ENCODE measurements around the gene IPO13. TPM values are rescaled to one million over a fixed set of nuclear protein-coding genes. Genes with fewer than 3 reads are reported as not detected.

IPO13 gene
- polyA plus RNA-seq, 3 donors, result 10.1 to 20.4 (median 10.6) TPM

GRCh38 chr1:43934986-43935324 lies 11.8 kb upstream of the IPO13 start:
- no peaks in the 10 kb centered on the region for H3K9me3 Mint-ChIP-seq
- no peak for DNase-seq
- no peak overlapping the region for H3K9ac ChIP-seq (ENCODE audit: insufficient read depth, low read length, poor library complexity, severe bottlenecking)
- H3K4me1 Mint-ChIP-seq, result peaks cover 45% of the 10 kb centered on the region
- peaks cover 35 to 39% of the 10 kb centered on the region in 2 donors for H3K4me1 ChIP-seq (ENCODE audit: control insufficient read depth in 1 of 2, insufficient read depth in 2 of 2, low read length in 2 of 2)
- no peak overlapping the region for H3K4me3 Mint-ChIP-seq
- intact Hi-C loops (cut with micrococcal nuclease), result loop anchor here (1.0 to 10.0 kb wide), 3 partner anchors 172 to 400 kb away; partner anchors contain the start of gene PTPRF (in 1 of the 2)
- no peaks in the 10 kb centered on the region for H3K9me3 ChIP-seq (replicated peaks in 1 of 2; ENCODE audit: control insufficient read depth in 1 of 2, insufficient read depth in 1 of 2, low read length in 2 of 2)
- TF ChIP-seq, protein P1, sequence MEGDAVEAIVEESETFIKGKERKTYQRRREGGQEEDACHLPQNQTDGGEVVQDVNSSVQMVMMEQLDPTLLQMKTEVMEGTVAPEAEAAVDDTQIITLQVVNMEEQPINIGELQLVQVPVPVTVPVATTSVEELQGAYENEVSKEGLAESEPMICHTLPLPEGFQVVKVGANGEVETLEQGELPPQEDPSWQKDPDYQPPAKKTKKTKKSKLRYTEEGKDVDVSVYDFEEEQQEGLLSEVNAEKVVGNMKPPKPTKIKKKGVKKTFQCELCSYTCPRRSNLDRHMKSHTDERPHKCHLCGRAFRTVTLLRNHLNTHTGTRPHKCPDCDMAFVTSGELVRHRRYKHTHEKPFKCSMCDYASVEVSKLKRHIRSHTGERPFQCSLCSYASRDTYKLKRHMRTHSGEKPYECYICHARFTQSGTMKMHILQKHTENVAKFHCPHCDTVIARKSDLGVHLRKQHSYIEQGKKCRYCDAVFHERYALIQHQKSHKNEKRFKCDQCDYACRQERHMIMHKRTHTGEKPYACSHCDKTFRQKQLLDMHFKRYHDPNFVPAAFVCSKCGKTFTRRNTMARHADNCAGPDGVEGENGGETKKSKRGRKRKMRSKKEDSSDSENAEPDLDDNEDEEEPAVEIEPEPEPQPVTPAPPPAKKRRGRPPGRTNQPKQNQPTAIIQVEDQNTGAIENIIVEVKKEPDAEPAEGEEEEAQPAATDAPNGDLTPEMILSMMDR (IDR thresholded peaks at IDR 0.05), result no peak
- H3K79me2 ChIP-seq (ENCODE audit: insufficient read depth, low read length), result peaks cover 13% of the 10 kb centered on the region
- H3K27me3 ChIP-seq (ENCODE audit: control insufficient read depth in 2 of 2, insufficient read depth in 2 of 2, low read length in 2 of 2), result peaks cover 0 to 7% of the 10 kb centered on the region in 2 donors
- no peak overlapping the region for H3K27ac ChIP-seq (ENCODE audit: low read depth in 1 of 2, low read length in 2 of 2)
- no peaks in the 10 kb centered on the region for H3K36me3 ChIP-seq (replicated peaks in 1 of 2; ENCODE audit: control insufficient read depth in 1 of 2, insufficient read depth in 2 of 2, low read length in 2 of 2)
- H3K27me3 Mint-ChIP-seq (ENCODE audit: low read depth in 3 of 3), result peaks cover 6 to 25% (median 11%) of the 10 kb centered on the region in 3 donors
- peak overlapping the region; percentile 88 for H2AFZ ChIP-seq (ENCODE audit: insufficient read depth, low read depth, low read length, poor library complexity, severe bottlenecking)
- WGBS (ENCODE audit: insufficient coverage), result 42% methylated on average over 4 of the region's 5 CpGs
- H3K4me3 ChIP-seq (replicated peaks in 1 of 3; ENCODE audit: low read depth in 2 of 3, low read length in 3 of 3), result no peak overlapping the region
- no peak overlapping the region for H3K27ac Mint-ChIP-seq
- H4K20me1 ChIP-seq (ENCODE audit: insufficient read depth, low read length), result no peaks in the 10 kb centered on the region
- peaks cover under 1 to 9% of the 10 kb centered on the region in 2 donors for H3K36me3 Mint-ChIP-seq
- H3K4me2 ChIP-seq (replicated peaks; ENCODE audit: extremely low read depth, low read length, poor library complexity, severe bottlenecking), result peak overlapping the region; percentile 93

- Histone ChIP-seq H3K4me2 (replicated peaks; ENCODE audit: extremely low read depth, low read length, poor library complexity, severe bottlenecking) (peak overlapping the region; percentile 86), H2AFZ (ENCODE audit: insufficient read depth, low read depth, low read length, poor library complexity, severe bottlenecking) (peak overlapping the region; percentile 75), H3K36me3 (replicated peaks in 1 of 2; ENCODE audit: control insufficient read depth in 1 of 2, insufficient read depth in 2 of 2, low read length in 2 of 2) (no peaks in the 10 kb centered on the region), H3K9ac (ENCODE audit: insufficient read depth, low read length, poor library complexity, severe bottlenecking) (no peak overlapping the region), H3K27me3 (ENCODE audit: control insufficient read depth in 2 of 2, insufficient read depth in 2 of 2, low read length in 2 of 2) (peaks cover 0 to 7% of the 10 kb centered on the region in 2 donors), H3K4me3 (replicated peaks in 1 of 3; ENCODE audit: low read depth in 2 of 3, low read length in 3 of 3) (peak overlapping the region in 2 of 3 experiments; percentile 9 to 68), H3K79me2 (ENCODE audit: insufficient read depth, low read length) (peaks cover 13% of the 10 kb centered on the region), H3K4me1 (ENCODE audit: control insufficient read depth in 1 of 2, insufficient read depth in 2 of 2, low read length in 2 of 2) (peaks cover 35 to 39% of the 10 kb centered on the region in 2 donors), H3K9me3 (replicated peaks in 1 of 2; ENCODE audit: control insufficient read depth in 1 of 2, insufficient read depth in 1 of 2, low read length in 2 of 2) (no peaks in the 10 kb centered on the region), H4K20me1 (ENCODE audit: insufficient read depth, low read length) (no peaks in the 10 kb centered on the region), H3K27ac (ENCODE audit: low read depth in 1 of 2, low read length in 2 of 2) (no peak overlapping the region)
- DNase-seq, result no peak
- peaks cover 46% of the 10 kb centered on the region for H3K4me1 Mint-ChIP-seq
- H3K4me3 Mint-ChIP-seq, result peak overlapping the region; percentile 58 to 63
- intact Hi-C loops (cut with micrococcal nuclease), result loop anchor here in 1 of 2 donors (2.0 to 10.0 kb wide), 2 partner anchors 173 to 401 kb away; partner anchors contain the start of gene PTPRF
- no peak overlapping the region for H3K27ac Mint-ChIP-seq
- H3K27me3 Mint-ChIP-seq (ENCODE audit: low read depth in 3 of 3), result peaks cover 6 to 25% (median 11%) of the 10 kb centered on the region in 3 donors
- TF ChIP-seq, protein P1 (IDR thresholded peaks at IDR 0.05), result no peak
- 6% methylated on average over 46 of the region's 48 CpGs for WGBS (ENCODE audit: insufficient coverage)
- no peaks in the 10 kb centered on the region for H3K9me3 Mint-ChIP-seq
- H3K36me3 Mint-ChIP-seq, result peaks cover 0 to 9% of the 10 kb centered on the region in 2 donors
Measured at GRCh38 chr1:43935711-43936427, 10.9 kb upstream of the IPO13 start.

Data from CD14-positive monocyte (primary cell).